ENCODE results near the gene GYS2.
"Not testable (repeated sequence)": the region's sequence is repeated elsewhere in the genome, so short reads cannot be mapped to it uniquely, and the experiment has no call there.

GYS2 gene

DNA sequence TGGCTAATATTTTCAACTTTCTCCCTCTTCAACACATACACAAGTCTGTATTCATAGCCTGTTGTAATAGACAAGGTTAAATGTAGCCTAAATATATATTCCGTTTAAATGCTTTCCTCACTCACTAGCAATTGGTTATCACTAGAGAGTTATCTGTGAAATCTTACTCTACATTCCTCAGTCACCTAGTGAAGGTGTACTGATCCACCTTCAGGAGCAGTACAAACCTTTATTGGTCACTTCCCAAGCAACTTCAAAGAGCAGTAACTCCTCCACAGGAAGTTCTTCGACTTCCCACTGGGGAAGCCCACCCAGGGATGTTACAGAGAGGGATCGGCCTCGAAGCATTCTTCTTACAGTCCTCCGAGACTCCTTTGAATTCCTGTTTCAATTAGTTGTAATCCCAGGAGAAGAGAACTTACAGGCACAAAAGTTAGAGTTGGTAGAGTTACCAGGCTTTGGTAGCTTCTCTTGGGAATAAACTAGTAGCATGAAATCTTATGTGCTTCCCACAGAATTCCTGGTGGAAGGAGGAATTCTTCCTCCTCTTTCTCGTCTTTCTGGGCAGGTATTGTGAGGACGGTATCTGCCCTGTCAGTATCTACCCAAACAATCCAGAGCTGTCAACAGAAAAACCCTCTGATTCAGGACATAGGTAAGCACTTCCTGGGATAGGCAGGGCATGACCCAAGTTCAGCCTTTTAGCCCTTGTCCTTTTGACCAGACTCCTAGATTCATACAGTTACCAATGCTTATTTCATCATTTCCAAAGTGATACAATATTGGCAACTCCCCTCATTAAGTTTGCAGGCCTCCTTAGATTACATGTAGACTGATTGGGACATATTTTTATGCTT, at the start of gene GYS2:
Gene GYS2 (minus strand): TSS at position 603 of the 857 bp plus-strand sequence. CDS start 255 bp downstream, at position 348.
- DNase-seq (ENCODE audit: low read depth): no peak

DNA sequence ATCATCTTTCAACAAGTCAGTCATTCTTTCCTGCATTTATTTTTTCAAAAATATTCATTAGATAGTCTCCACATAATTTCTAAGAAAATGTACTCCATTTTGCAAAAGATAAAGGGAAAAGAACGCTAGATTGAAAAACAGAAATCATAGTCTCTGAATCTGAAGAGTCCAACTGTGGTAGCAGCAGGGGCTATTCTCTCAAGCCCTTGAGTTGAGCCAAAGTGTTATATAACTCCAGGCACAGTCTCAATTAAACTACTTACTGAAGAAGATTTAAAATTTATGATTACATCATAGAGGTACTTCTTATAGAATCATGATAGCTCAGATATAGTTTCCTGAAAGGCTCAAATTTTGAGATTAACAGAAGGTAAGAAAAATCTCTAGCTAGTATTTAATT, 47.2 kb upstream of the GYS2 start:
- DNase-seq (ENCODE audit: low read depth): no peak

DNA sequence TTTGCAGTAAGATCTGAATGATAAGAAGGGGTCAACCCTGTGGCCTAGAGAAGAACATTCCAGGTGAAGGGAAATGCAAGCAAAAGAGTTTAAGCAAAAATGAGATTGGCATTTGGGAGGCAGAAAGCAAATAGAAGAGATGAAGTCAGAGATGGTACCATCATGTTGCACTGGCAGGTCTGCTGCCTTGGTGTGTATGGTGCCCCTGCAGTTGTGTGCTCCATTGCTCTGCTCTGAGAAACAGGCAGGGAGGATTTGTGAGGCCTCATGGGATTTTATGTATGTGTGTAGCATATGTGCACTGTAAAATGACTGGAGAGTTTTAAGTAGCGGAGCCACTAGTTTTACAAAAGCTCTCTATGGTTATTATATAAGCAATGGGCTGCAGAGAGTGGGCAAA, 46.4 kb upstream of the GYS2 start:
- no peak for DNase-seq (ENCODE audit: low read depth)

DNA sequence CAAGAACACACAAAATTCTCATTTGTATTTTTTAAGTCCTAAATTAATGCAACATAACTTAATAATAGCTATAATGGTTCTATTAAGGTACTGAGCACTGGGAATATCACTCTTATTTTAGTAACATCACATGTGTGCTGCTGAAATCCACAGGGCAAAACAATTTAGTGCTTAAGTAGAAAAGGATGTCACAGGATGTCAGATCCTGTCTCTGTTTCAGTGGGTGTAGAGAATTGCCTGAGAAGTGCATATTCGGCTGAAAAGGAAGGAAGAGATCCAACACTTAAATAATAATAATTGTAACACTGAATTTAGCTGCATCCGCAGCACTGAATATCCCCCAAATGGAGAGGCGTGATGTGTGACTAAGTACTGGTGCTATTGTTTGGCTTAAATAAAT, 44.4 kb upstream of the GYS2 start:
- DNase-seq (ENCODE audit: low read depth): no peak

DNA sequence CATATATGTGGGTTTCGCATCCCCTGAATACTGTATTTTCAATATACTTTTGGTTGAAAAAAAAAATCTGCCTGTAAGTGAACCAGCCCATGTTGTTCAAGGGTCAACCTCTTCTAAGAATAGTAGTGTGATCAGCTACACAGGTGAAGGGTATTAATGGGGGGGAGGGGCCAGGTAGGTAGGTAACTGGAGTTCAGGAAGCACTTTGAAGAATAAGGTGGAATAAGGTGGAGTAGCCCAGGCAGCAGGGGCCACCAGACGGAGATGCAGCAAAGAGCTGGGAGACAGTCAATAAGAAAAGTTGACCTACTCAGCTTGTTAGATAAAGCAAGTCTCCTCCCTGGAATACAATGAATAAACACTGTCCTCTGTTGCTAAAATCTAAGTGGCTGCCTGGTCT, 43.7 kb upstream of the GYS2 start:
- DNase-seq (ENCODE audit: low read depth): no peak

DNA sequence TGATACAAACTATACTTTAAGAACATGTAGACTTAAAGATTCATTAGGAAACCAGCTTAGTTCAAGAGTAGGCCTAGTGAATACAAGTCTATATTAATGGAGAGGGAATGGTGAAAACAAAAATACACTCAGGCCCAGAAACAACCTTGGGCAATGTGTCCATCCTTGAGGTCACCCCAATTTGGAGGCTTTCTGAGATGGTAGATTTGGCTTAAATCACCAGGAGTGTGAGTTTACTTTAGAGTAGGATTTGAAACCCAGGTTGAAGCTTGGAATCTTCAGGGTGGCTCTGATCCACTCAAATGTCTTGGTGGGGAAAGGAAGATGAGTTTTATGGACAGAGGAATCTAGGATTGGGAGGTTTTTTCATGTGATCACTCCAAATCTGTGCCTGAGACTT, 42.5 kb upstream of the GYS2 start:
- no peak for DNase-seq (ENCODE audit: low read depth)

DNA sequence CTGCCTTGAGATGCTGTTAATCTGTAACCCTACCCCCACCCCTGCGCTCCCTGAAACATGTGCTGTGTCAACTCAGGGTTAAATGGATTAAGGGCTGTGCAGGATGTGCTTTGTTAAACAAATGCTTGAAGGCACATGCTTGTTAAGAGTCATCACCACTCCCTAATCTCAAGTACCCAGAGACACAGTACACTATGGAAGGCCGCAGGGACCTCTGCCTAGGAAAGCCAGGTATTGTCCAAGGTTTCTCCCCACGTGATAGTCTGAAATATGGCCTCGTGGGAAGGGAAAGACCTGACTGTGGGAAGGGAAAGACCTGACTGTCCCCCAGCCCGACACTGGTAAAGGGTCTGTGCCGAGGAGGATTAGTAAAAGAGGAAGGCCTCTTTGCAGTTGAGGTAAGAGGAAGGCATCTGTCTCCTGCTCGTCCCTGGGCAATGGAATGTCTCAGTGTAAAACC, 40.4 kb upstream of the GYS2 start:
- DNase-seq (ENCODE audit: low read depth): not testable (repeated sequence)

DNA sequence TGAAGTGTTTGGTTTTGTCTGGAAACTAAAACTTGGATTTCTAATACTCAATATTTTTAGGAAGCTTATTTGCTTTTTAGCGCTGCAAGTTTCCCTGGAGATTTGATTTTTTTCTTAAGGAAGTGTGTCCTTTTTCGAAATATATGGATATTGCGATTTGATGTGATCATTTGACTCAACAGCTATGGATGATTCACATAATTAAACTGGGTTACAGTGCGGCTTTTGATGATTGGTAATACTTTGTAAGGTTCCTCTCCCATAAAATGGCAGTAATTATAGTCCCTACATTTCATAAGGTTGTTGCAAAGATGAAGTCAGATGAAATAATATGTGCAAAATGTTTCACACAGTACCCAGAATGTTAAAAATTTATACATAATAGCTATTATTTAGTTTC, 39.9 kb upstream of the GYS2 start:
- no peak for DNase-seq (ENCODE audit: low read depth)

DNA sequence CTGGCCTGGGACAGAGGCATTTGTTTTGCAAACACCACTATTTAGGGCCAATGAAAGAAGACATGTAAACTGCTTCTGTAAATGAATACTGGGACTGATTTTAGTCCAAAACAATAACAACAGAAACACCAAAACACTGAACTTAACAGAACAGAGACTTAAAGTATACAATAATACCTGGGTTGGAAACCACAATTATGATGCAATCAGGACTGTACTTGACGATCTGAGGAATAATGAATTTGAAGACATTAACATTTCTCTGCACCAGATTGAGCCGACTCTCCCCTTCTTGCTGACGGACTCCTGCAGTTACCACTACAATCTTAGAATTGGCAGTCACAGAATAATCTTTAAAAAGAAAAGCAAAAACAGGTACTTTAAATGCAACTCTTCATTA, 39.1 kb upstream of the GYS2 start:
- no peak for DNase-seq (ENCODE audit: low read depth)

DNA sequence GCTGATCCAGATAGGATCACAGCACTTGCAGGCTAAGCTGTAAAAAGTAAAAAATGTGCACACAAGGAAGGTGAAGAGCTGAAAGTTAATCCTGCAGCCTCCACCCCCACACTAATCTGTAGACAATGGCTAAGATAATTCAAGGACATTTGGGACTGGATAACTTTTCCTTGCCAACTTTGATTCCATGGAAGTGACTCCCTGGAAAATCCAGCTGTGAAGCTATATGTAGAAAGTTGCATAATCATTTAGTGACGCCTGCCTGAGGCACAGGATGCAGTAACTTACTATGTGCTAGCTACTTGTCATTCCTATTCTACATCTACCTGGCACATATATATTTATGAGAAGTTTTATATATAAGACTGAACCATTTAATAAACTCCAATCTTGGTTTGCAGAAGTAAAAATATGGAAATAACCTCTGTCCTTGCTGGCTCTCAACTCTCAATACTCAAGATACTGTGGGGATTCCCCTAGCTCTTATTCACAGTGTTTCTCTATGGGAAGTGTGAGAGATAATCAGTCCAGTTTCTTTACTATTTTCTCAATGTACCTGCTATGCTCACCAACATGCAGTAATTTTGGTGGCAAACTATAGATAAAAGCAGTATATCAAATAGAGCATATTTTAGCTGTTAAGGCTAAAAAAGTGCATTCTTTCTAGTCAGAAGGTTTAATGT, 38.2 kb upstream of the GYS2 start:
- no peak for DNase-seq (ENCODE audit: low read depth)

DNA sequence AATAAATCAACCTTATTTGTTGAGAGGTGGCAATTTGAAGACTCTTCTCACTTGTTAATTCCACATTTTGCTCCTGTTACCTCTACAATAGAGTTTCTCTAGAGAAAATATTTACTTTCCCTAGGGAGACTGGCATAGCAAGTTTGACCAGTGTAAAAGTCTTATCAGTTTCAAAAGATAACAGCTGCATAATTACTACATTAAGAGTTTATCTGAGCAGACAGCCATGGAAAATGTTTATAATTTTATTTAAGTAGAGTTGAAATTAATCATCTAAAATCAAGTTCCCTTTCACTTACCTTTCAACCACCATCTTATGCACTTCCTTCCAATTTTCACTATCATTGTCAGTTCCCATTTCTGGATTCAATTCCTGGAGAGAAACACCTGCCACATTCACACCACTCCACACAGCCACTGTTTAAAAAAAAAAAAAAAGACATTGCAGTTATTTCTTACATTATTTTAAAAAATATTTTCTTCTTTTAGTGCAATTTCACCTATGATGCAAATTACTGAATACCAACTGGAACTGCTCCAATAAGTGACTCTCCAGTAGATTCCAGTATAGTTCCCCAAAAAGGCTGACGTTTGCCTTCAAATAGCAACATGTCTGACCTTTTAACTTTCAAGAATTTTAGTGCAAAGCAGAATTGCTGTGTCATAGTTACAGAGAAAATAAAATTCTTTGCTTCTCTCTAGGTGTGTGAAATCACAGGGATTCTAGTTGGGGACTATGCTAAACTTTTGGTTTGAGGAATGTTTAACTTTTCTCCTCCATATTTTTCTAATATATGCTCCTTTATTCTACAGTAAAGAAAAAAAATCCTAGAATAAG, 33.6 kb upstream of the GYS2 start:
- no peak for DNase-seq (ENCODE audit: low read depth)

DNA sequence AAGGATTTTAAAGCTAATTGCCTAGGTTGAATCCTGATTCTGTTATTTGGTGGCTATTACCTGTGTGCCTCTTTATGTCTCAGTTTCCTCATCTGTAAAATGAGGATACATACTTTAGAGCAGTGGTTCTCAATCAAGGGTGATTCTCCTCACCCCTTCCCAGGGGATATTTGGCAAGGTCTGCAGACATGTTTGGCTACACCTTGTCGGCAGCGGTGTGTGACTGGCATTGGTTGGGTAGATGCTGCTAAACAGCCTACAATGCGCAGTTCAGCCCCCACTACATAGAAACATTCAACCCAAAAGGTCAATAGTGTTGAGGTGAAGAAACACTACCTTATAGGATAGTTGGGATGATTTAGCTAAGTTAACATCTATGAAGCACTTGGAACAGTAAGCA, 29.6 kb upstream of the GYS2 start:
- DNase-seq (ENCODE audit: low read depth): no peak

DNA sequence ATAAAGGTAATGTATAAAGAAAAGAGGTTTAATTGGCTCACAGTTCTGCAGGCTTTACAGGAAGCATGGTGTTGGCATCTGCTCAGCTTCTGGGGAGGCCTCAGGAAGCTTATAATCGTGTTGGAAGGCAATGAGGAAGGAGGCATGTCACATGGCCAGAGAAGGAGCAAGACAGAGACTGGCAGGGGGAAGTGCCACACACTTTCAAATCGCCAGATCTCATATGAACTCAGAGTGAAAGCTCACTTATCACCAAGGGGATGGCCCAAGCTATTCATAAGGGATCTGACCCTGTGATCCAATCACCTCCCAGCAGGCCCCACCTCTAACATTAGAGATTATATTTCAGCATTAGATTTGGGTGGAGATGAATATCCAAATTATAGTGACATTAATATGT, 26.7 kb upstream of the GYS2 start:
- no peak for DNase-seq (ENCODE audit: low read depth)

DNA sequence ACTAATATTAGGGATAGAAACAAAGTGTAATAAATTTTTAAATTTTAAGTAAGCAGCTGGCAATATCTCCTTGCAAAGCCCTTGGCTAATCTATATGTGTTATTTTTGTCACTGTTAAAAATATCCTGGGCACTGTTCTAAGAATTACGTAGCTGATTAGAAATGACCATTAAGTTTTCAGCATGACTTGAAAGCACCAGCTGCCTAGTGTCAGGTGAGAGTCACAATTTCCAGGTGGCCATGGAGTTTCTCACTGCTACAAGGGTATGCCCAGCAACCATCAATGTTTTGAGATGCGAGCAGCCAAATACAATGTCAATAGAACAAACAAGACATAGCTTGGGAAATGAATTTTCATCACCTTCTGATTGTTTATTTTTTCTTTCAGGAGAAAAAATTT, 23.3 kb upstream of the GYS2 start:
- no peak for DNase-seq (ENCODE audit: low read depth)

DNA sequence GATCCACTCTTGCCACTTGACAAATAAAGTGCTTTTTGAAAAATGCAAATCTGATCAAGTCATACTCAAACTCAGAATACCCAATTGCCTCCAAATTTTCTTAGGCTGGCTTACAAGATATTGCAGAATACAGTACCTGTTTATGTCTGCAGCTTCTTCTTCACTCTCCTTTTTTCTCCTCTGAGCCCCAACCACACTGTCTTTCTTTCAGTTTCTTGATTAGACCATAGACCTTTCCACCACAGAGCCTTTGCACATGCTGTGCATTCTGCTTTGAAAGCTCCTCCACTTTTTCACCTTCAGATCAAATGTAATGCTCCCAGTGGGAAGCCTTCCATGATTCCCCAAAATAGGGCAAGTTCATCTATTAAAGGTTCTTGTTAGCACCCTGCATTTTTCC, 13.9 kb upstream of the GYS2 start:
- no peak for DNase-seq (ENCODE audit: low read depth)

DNA sequence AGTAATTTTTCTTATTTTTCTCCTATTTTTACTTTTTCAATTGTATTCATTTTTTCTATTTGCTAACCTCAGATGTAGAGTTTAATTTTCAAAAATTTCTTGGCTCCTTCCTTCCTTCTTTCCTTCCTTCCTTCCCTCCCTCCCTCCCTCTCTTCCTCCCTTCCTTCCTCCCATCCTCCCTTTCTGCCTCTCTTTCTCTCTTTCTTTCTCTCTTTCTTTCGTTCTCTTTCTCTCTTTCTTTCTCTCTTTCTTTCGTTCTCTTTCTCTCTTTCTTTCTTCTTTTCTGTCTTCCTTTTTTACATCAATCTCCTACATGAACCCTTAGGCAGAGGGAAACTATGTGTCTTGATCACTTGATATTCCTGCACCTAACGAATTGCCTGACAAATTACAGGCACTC, 12.4 kb upstream of the GYS2 start:
- no peak for DNase-seq (ENCODE audit: low read depth)

DNA sequence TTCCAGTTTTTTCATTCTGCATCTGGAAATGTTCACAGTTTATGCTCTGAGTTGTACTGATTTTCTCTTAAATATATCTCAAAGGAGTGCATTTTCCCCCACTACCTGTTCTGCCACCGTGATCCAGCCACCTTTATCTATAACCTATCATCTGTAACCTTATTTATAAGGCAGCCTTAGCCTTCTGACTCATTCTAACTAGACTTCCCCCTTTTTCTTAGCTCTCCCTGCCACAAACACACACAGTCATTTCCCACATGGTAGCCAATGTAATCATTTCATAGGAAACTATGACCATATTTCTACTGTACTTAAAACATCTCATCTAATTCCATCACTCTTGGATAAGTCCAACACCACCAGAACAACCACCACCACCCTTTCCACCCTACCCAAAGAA, 10.8 kb upstream of the GYS2 start:
- no peak for DNase-seq (ENCODE audit: low read depth)

DNA sequence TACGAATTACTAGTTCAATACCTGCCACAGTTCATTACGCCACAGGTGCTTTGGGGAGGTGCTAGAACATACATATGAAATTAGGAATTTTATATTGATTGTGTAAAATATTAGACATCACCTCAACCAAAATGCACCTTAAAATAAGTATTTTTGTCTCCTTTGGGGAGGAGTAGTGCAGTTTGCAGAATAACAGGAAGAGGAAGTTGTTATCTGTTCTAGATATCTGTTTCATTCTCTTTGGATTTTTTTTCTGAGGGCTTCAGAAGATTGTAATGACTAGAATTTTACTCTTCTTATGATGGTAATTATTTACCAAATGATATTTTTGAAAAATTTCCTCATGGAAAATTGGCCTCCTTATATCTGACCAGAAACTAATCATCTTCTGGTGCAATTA, 9.9 kb upstream of the GYS2 start:
- no peak for DNase-seq (ENCODE audit: low read depth)

DNA sequence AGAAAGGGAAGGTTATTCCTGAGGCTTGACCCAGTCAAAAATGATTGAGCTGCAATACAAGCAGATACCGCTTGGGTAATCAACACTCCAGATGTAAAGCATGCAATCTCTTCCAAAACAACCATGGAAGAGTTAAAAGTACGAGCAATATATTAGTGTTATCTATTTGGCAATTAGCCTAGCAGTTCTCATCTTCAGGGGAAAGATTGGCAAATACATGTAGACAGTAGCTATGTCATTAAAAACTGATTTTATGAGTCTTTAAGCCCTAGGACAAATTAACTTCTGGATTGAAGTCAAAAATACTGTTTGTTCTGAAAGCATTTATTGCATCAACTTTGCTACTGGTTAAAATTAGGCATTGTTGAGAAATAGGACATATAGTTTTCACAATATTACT, 9.3 kb upstream of the GYS2 start:
- DNase-seq (ENCODE audit: low read depth): no peak

DNA sequence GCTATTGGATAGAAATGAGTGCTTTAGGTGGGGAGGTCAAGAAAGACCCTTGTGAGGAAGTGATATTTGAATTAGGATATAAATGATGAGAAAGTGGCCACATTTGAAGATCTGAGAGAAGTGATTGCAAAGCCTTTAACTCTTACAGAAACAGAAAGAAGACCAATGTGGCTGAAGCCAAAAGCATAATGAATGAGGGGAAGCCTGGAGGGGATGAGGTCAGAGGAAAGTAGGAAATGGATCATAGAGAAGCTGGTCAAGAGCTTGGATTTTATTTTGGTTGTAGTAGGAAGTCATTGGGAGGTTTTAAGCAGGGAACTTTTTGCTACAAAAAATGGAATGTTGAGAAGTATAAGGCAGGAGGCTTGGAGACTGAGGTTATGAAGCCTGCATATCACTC, 3.5 kb upstream of the GYS2 start:
- no peak for DNase-seq (ENCODE audit: low read depth)

DNA sequence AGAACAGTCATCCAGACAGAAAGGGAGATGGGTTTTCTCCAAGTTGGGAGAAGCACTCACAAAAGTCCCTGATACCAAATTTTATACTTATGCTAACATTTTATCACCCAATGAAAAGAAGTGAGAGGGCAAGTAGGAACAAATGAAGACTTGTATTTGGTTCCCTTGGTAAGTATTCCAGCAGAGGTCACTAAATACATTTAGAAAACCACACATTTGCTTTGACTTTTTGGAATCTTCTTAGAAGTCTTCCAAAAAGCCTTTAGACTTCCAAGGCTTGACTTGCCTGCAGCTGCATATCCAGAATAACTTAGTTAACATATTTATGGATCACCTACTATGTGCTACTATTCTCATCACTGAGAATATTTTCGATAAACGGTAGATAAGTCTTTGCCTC, 3.1 kb upstream of the GYS2 start:
- no peak for DNase-seq (ENCODE audit: low read depth)

DNA sequence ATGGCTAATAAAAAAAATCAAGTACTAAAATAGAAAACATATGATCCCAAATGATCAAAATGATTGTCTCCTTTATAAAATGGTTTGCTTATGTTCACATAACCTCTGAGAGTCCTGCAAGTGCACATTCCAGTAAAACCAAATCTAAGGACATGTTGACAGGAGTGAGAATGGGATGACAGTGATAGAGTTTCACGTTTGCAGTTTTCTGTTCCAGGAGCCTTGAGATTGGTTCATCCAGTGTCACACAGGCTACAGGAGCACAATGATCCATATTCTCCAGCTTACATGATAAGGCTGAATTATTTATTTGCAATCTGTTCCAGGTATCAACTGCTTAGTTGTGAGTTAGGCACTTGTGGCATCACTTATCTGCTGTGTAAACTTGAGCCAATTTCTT, 1.5 kb upstream of the GYS2 start:
- no peak for DNase-seq (ENCODE audit: low read depth)

DNA sequence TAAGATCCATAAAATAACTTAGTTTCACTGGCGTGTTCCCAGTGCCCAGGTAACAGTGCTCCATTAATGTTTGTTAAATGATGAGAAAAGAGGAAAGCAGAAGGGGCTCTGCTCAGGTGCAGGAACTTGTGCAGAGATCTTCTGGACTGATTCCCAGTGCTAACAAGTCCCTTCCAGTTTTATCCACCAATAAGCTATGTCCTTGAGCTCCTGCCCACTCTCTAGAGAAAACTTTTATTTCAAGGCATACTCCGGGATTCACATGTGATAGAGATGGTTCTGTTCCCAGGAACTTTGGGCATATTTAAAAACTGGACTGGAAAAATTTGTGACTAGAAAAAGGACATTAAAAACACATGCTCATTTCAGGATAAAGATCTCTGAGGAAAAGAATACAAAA, 1.9 kb downstream of the GYS2 start:
- DNase-seq (ENCODE audit: low read depth): no peak

All from stimulated activated CD8-positive, alpha-beta memory T cell treated with anti-CD3 and anti-CD28 coated beads, Interleukin-15, amount 100 ng/mL, for 1 hour (primary cell).